ENCODE results near the gene KIAA1958.

DNA sequence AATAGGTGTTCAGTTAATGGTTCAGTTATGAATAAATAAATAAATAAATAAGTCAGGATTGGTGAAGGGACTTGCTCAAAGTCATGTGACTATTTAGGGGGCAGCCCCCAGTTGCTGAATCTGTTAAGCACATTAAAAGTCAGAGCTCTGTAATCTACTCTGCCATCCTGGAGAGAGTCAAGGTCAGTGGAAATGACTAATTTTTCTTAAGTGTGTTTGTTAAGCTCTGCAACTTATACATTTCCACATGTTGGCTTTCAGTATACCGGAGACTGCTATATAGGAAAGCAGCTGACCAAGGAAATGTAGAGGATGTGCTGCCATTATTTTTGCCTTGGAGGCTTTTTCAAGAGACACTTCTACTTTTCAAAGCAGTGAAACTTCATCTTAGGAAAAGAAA, 57.9 kb downstream of the KIAA1958 start:
- TF ChIP-seq, protein P1, sequence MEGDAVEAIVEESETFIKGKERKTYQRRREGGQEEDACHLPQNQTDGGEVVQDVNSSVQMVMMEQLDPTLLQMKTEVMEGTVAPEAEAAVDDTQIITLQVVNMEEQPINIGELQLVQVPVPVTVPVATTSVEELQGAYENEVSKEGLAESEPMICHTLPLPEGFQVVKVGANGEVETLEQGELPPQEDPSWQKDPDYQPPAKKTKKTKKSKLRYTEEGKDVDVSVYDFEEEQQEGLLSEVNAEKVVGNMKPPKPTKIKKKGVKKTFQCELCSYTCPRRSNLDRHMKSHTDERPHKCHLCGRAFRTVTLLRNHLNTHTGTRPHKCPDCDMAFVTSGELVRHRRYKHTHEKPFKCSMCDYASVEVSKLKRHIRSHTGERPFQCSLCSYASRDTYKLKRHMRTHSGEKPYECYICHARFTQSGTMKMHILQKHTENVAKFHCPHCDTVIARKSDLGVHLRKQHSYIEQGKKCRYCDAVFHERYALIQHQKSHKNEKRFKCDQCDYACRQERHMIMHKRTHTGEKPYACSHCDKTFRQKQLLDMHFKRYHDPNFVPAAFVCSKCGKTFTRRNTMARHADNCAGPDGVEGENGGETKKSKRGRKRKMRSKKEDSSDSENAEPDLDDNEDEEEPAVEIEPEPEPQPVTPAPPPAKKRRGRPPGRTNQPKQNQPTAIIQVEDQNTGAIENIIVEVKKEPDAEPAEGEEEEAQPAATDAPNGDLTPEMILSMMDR (IDR thresholded peaks at IDR 0.05) = no peak
- TF ChIP-seq, protein P2, sequence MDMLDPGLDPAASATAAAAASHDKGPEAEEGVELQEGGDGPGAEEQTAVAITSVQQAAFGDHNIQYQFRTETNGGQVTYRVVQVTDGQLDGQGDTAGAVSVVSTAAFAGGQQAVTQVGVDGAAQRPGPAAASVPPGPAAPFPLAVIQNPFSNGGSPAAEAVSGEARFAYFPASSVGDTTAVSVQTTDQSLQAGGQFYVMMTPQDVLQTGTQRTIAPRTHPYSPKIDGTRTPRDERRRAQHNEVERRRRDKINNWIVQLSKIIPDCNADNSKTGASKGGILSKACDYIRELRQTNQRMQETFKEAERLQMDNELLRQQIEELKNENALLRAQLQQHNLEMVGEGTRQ (IDR thresholded peaks at IDR 0.05; ENCODE audit: borderline replicate concordance, low read depth, low read length) = no peak
- TF ChIP-seq YY1 (IDR thresholded peaks at IDR 0.05; ENCODE audit: low read depth) = no peak
